Thoracic aorta (tissue), 2 donors: ENCODE data around the gene LCA5L. TPM values are rescaled to one million over a fixed set of nuclear protein-coding genes. Genes with fewer than 3 reads are reported as not detected.

Experiments
- ATAC-seq: fragments of 150-250 bp; one replicate; pipeline ENCODE4 v1.8.0; 2017; ENCODE audit warnings: low read depth; ENCODE audit not compliant: insufficient number of reproducible peaks, low FRiP score
- DNase-seq: peaks from one replicate; pipeline ENCODE4 v3.0.0-alpha.2; 2020; ENCODE audit warnings: low spot score
- H3K27ac ChIP-seq, 2 donors: fragments of 200-600 bp; sonication (generic); 1 replicate in 1 of 2; 2 replicates in 1 of 2; pipeline ENCODE4 v1.5.1; 2016; ENCODE audit warnings: mild to moderate bottlenecking in 2 of 2, moderate library complexity in 2 of 2
- H3K27me3 ChIP-seq: fragments of 200-600 bp; sonication (generic); replicated peaks from 2 replicates; pipeline ENCODE4 v1.6.0; 2016; ENCODE audit warnings: mild to moderate bottlenecking; ENCODE audit not compliant: insufficient read depth
- H3K36me3 ChIP-seq: fragments of 200-600 bp; sonication (generic); one replicate; pipeline ENCODE4 v1.5.1; 2016
- H3K4me1 ChIP-seq, 2 donors: fragments of 200-600 bp; sonication (generic); 1 replicate in 1 of 2; 2 replicates in 1 of 2; pipeline versions ENCODE4 v1.5.1 to v1.6.0; 2016; ENCODE audit warnings: low read depth in 2 of 2, mild to moderate bottlenecking in 1 of 2; ENCODE audit not compliant: control insufficient read depth in 1 of 2
- H3K4me3 ChIP-seq: fragments of 200-600 bp; sonication (generic); 2 replicates; pipeline ENCODE4 v1.5.1; 2016; ENCODE audit warnings: mild to moderate bottlenecking
- H3K9me3 ChIP-seq: fragments of 200-600 bp; sonication (generic); 2 replicates; pipeline ENCODE4 v1.5.1; 2016
- CTCF ChIP-seq: fragments of 200-600 bp; sonication (generic); IDR thresholded peaks from one replicate; pipeline ENCODE4 v1.5.1; 2019; ENCODE audit warnings: antibody characterized with exemption
- total RNA-seq, 2 donors: library from RNA; depleted of rRNA; stranded (reverse); fragments of >200 nt; gene quantifications; one replicate each; pipeline versions ENCODE4 v1.1.0 to v1.2.3, GENCODE V29; 2016

LCA5L gene
- total RNA-seq, 2 donors from 2014 or later, result 1.2 to 3.2 TPM

- Histone ChIP-seq H3K36me3 (peaks cover 22% of the 10 kb centered on the region), H3K4me1 (no peaks in the 10 kb centered on the region)
- TF ChIP-seq CTCF, result no peak
Observed at GRCh38 chr21:39397646-39398385, 47.8 kb downstream of the LCA5L start.

GRCh38 chr21:39392981-39393380, 52.6 kb downstream of the LCA5L start:
- no peaks in the 10 kb centered on the region for H3K9me3 ChIP-seq
- H3K4me1 ChIP-seq, result peaks cover 10 to 32% of the 10 kb centered on the region in 2 donors
- ATAC-seq, result no peak
- no peak overlapping the region for H3K4me3 ChIP-seq
- H3K27ac ChIP-seq, result no peak overlapping the region
- no peak for DNase-seq
- no peaks in the 10 kb centered on the region for H3K27me3 ChIP-seq
- peaks cover 32% of the 10 kb centered on the region for H3K36me3 ChIP-seq
- no peak for TF ChIP-seq CTCF

More at GRCh38 chr21:39397646-39398385, 47.8 kb downstream of the LCA5L start:
- Histone ChIP-seq H3K9me3 (no peaks in the 10 kb centered on the region), H3K27ac (no peak overlapping the region), H3K4me3 (no peak overlapping the region), H3K27me3 (no peaks in the 10 kb centered on the region)
- DNase-seq (no peak), ATAC-seq (no peak)

- Histone ChIP-seq H3K4me3 (no peak overlapping the region), H3K27me3 (no peaks in the 10 kb centered on the region), H3K9me3 (no peaks in the 10 kb centered on the region), H3K4me1 (peaks cover 19 to 47% of the 10 kb centered on the region in 2 donors), H3K27ac (no peak overlapping the region), H3K36me3 (peaks cover 23% of the 10 kb centered on the region)
- peak; percentile 18 for TF ChIP-seq CTCF
- DNase-seq (no peak), ATAC-seq (no peak)
Observed at GRCh38 chr21:39390212-39390765, 55.3 kb downstream of the LCA5L start.

GRCh38 chr21:39388811-39389155, 56.8 kb downstream of the LCA5L start:
- peaks cover 19 to 47% of the 10 kb centered on the region in 2 donors for H3K4me1 ChIP-seq
- no peaks in the 10 kb centered on the region for H3K9me3 ChIP-seq
- no peak for DNase-seq
- ATAC-seq, result no peak
- TF ChIP-seq CTCF, result no peak
- H3K4me3 ChIP-seq, result peak overlapping the region; percentile 78
- H3K36me3 ChIP-seq, result peaks cover 14% of the 10 kb centered on the region
- peak overlapping the region in 1 of 2 donors; percentile 72 for H3K27ac ChIP-seq
- H3K27me3 ChIP-seq, result no peaks in the 10 kb centered on the region

GRCh38 chr21:39388038-39388810, 57.4 kb downstream of the LCA5L start:
- no peaks in the 10 kb centered on the region for H3K9me3 ChIP-seq
- H3K36me3 ChIP-seq, result peaks cover 14% of the 10 kb centered on the region
- peak; percentile 93 for TF ChIP-seq CTCF
- peak overlapping the region; percentile 78 for H3K4me3 ChIP-seq
- no peaks in the 10 kb centered on the region for H3K27me3 ChIP-seq
- H3K27ac ChIP-seq, result peak overlapping the region; percentile 14 to 72
- ATAC-seq (no peak), DNase-seq (peak; percentile 51)
- peaks cover 19 to 47% of the 10 kb centered on the region in 2 donors for H3K4me1 ChIP-seq
